Measurements from ENCODE around the gene MRGPRE.

Gene MRGPRE

DNA sequence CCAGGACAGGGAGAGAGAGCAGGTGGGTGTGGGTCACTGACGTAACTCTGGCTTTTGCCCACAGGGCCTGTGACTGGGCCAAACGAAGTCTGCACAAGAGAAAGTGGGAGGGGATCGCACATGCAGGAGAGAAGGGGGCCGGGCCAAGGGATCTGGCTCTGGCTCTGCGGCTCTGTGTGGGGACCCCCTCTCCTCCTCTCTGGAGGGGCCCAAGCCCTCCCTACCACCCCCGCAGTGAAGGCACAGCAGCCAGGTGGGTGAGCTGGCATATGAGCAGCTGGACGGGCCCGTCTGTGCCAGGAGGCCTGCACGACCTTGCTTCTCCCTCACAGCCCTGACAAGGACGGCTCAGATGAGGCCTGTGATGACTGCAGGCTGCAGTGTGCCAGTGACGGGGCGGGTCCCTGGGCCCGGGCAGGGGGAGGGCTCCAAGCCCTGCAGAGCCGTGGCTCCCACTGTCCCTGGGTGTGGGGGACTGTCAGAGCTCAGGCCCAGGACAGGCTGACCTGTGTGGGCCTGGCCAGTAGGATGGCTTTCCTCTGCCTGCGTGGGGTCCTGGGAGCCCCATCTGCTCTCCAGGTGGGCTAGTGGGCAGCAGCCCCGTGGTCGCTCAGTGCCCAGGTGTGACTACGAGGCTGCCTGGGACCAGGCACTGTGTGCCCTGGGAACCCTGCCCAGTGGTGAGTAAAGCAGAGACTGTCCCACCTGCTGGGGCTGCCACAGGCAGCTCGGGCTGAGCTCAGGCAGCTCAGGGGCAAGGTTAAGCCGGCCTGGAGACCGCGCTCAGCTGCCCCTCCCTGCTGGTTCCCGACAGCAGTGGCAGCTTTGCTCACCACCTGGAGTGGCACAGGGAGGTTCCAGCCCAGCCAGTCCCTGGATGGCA lies 35.8 kb downstream of the MRGPRE start:
- no peak for DNase-seq

DNA sequence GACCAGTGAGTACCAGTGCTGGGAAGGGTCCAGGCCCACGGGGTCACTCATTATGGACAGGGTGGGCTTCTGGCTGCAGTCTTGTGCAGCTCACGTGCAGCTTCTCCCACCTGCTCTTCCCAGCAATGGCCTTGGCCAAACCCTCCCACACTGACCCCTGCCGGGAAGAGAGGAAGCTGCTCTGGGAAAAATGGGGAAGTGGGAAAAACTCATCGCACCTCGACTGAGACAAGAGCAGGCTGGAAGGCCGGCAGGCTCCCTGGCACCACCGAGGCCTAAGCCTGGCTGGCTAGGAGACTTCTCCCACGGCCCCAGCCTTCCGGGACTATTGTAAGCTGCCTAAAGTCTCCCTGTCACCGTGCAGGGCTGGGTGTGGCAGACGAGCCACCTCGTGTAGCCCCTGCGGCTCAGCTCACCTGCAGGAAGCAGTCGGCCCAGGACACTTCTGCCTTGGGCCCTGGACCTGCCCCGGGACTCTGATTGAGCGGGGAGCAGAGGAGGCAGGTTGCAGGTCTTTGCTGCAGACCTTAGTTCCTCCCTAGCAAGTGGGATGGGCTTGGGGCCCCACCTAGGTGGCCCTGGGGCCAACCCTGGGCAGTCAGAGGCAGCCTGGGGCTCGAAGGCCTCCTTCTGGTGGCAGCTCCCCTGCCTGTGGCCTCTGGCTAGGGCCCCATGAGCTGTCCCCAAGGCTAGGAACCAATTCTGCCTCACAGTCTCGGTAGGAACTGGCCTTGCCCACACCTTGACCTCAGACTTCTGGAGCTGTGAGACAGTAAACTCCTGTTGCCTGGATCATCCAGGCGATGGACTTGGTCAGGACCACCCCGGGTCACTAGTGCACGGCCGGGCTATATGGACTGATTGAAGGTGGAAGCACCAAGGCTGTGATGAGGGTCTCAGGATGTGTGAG lies 36.7 kb downstream of the MRGPRE start:
- DNase-seq, result no peak

DNA sequence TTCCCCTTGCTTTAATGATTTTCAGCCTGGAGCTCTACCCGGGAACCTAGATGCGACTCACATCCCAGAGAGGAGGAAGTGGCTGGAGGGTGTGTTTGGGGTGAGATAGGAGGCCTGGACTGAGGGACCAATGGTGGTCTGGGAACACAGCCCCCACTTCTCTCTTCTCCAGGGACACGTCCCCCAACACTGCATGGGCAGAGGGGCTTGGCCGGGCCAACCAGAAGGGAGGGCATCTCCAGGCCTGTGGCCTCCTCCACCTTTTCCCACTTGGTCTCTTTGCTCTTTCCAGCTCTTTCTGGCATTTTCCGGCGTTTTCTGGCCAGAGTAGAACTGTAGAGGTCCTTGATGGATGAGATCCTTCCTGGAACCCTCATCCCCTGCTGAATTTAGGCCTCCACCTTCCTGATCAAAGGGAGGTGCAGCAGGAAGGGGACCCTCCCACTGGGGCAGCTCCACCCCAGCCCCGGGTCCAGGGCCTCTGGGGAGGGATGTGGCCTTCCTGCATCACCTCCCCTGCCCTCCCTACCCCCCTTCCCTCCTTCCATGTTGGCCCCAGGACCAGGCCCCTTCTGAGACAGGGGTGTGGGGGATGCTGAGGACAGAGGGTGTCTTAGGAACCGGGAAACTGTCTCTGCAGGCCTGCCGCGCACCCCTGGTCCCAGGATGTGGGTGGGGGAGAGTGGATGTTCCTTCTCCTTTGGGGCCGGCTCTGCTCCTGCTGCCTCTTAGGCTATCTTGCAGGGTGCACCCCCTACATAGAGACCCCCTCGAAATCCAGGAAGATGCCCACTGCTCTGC lies 38.0 kb downstream of the MRGPRE start:
- DNase-seq, result no peak

DNA sequence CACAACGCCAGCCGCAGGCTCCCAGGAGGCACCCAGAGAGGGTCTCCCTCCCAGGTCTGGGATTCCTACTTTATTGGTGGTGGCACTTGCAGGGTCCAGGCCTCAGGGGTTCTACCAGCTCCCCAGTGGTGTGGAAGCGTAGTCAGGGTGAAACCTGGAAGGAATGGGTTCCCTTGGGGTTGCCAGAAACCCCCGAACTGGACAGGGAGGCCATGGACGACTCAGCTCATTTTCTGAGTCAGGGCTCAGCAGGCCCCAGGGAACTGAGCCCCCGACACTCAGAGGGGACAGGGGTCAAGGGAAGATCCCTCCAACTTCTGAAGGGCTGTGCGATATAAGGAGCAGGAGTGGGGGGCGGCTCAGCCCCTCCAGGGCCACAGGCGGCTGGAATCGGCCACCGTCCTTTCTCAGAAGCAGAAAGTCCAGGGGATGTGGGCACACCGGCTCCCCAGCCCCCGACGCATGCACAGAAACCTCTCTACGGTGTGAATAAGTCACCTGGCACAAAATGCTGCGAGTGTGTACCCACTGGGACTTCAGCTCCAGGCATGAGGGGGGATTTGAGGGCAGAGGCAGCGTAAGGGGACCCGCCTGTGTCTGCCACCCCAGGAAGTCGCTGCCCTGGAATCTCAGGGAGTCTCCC lies 38.7 kb downstream of the MRGPRE start:
- DNase-seq, result no peak

DNA sequence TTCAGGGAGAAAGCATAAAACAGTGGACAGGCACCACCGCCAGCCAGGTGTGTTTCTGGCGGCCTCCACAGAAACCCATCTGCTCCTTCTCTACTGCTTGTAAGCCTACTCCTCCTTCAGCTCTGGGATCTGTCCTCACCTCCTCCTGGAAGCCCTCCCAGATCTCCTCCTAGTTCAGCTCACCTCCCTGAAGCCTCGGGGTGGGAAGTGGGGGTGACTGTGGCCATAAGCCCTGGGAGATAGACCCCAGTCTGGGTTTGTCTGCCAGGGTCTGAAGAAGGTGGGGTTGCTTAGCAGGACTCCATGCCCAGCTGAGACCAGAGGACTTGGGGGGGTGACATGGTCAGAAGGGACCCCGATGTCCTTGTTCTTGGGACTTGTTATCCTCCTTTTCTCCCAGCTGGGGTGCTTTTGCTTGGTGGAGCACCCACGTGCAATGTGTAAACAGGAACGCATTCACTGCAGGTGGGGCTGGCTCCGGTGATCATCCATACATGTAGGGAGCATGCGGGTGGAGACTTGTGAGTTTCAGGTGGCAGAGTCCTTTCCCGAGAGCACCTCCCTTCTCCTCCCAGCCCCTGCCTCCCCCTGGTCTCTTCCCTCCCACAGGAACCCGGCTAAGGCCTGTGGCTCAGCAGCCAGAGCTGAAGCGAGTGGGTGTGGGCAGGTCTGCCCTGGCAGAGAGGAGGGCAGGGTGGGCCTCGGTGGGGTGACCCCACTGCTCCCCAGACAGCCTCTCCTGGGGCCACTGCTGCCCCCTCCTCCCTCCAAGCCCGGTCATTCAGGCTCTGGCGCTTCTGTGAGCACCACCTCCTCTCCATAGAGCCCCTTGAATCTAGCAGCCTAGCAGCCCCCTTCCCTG lies 39.5 kb downstream of the MRGPRE start:
- no peak for DNase-seq

DNA sequence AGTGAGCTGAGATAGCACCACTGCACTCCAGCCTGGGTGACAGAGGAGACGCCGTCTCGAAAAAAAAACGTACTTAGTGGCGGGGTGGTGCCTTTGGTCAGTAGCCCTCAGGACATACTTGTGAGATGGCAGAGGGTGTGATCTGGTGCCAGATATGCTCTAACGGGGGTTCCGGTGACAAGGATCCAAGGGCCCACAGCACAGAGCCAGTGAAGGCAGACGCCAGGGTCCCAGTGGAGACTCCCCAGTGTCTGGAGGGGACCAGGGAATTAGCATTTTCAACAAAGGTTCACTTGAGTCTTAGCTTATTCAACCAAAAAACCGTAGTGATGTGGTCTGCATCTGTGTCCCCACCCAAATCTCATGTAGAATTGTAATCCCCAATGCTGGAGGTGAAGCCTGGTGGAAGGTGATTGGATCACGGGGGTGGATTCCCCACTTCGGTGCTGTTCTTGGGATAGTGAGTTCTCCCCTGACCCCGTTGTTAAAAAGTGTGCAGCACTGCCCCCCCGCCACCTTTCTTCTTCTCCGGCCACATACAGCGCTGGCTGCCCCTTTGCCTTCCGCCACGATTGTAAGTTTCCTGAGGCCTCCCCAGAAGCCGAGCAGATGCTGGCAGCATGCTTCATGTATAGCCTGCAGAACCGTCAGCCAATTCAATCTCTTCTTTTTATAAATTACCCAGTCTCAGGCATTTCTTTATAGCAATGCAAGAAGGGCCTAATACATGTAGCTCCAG lies 40.5 kb downstream of the MRGPRE start:
- no peak for DNase-seq

DNA sequence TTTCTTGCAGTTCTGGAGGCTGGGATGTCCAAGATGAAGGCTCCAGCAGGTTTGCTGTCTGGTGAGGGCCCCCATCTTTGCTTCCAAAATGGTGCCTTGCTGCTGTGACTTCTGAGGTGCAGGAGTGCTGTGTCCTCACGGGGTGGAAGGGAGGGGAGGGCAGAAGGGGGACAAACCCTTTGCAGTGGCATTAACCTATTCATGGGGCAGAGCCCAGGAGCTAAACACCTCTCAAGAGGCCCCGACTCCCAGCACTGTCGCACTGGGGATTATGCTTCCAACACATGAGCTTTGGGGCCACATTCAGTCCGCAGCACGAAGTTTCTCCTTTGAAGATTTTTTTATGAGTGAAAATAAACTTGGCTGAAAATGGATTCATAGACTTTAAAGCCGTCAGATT lies 41.6 kb downstream of the MRGPRE start:
- DNase-seq, result no peak

DNA sequence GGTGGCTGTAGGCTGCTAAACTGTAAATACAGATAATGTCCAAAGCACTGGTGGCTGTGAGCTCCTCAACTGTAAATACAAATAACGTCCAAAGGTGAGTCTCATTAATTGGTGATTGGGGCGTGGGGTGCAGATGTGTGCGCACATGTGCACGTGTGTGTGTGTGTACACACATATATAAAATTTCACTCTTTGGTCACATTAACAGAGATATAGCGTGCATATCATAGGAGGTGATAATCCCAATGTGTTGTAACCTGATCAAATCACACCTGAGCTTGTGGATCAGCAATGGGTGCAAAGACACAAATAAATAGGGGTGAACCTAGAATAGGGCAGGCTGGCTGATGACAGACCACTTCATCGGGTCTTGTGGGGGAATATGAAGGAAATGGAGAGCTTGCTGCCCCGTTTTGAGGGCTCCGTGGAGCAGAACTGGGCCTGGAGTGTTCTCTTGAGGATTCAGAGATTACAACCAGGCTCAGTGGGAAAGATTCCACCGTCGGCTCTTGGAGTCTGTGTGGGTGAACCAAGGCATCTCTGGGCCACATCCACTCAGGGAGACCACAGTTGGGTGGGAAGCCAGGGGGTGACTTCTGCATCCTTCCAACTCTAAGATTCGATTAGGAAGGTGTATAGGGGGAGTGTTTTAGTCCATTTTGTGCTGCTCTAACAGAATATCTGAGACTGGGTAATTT lies 42.2 kb downstream of the MRGPRE start:
- no peak for DNase-seq

DNA sequence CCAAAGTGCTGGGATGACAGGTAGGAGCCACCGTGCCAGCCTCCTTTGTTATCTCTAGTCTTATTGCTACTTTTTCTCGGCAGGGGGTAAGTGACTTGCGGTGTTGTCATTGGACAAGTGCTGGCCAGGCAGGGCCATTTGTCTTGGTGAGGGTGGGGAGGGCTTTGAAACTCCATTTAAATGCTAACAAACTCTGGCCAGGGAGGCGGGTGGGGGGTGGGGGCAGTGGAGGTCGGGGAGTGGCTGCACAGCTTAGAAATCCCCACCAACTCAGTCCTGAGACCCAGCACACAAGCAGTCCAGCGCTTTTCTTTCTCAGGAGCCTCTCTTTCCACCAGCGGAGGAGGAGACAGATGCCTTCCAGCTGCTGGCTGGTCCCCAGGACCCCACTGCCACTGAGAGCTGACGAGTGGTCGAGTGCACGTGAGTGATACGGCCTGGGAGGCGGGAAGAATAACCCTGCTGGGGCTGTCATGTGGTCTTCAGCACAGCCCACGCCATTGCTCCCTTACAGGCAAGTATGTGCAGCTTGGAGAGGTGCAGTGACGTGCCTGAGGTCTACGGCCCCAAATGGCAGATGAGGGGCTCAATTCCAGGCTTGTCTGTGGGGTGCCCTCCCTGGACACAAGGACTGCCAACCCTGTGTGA lies 42.9 kb downstream of the MRGPRE start:
- no peak for DNase-seq

DNA sequence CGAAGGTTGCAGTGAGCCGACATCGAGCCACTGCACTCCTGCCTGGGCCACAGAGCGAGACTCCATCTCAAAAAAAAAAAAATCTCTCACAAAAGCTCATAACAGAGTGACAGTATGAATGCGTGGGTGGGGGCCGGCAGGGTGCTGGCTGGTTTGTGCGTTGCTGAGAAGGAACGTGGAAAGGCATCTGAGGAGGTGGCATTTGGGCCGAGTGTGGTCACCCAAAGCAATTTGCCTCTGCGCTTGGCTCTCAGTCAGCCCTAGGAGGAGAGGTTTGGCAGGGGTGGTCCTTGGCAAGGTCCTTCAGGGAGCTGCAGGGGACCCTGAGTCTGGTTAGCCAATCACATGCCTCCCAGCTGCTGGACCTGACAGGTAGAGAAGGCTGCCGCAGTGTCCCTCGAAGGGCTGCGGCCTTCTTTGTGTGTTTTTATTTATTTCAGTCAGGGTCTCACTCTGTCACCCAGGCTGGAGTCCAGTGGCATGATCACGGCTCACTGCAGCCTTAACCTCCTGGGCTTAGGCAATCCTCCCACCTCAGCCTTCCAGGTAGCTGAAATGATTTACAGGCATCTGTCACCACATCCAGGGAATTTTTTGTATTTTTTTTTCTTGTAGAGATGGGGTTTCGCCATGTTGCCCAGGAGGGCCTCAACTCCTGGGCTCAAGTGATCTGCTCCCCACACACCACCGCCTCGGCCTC lies 43.6 kb downstream of the MRGPRE start:
- DNase-seq, result no peak

DNA sequence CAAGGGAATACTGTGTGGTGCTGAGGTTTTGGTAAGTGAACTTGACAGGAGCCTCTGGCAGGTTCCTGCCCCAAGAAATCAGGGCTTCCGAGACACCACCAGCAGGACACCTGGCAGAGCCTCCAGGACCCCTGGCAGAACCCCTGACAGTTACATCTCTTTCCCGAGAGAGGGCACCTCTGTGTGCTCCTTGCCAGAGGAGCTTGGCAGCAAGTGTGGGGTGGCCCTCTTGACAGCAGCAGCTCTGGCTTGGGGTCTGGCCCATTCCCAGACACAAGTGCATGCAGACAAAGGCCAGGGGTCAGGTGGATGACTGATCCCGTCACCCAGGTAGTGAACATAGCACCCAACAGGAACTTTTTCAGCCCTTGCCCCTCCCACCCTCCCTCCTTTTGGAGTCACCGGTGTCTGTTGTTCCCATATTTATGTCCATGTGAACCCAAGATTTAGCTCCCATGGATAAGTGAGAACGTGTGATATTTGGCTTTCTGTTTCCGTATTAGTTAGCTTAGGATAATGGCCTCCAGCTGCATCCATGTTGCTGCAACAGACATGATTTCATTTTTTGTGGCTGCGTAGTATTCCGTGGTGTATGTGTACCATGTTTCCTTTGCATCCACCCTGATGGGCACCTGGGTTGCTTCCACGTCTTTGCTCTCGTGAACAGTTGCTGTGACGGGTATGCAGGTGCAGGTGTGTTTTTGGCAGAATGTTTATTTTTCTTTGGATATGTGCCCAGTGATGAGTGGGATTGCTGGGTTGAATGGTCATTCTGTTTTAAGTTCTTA lies 45.9 kb downstream of the MRGPRE start:
- no peak for DNase-seq

DNA sequence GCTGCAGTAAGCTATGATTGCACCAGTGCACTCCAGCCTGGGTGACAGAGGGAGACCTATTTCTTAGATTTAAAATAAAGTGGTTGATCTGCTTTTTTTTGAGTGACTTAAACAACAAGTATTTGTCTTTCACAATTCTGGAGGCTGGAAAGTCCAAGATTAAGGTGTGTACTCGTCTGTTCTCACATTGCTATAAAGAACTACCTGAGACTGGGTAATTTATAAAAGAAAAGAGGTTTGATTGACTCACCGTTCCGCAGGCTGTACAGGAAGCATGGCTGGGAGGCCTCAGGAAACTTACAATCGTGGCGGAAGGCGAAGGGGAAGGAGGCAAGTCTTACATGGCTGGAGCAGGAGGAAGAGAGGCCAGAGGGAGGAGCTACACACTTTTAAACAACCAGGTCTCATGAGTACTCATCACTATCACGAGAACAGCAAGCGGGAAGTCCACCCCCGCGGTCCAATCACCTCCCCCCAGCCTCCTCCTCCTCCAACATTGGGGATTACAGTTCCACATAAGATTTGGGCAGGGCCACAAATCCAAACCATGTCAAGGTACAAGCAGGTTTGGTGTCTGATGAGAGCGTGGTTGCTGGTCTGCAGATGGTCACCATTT lies 47.4 kb downstream of the MRGPRE start:
- DNase-seq, result no peak

DNA sequence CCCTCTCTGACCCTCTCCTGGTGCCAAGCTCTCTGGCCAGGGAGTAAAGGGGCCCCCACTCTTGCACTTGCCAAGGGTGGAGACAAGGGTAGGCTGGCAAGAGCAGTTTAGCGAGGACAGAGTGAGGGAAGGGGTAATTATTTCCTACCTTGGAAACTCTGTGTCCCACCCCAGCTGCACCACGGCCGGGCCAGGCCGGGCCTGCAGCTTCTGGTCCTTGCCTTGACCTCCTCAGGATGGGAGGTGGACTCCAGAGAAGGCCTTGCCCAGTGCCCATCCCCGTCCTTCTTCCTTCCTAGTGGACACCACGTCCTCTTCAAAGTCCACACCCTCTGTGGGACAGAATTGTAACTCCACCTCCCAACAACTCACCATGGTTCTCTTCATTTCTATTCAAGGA lies 48.7 kb downstream of the MRGPRE start:
- no peak for DNase-seq

DNA sequence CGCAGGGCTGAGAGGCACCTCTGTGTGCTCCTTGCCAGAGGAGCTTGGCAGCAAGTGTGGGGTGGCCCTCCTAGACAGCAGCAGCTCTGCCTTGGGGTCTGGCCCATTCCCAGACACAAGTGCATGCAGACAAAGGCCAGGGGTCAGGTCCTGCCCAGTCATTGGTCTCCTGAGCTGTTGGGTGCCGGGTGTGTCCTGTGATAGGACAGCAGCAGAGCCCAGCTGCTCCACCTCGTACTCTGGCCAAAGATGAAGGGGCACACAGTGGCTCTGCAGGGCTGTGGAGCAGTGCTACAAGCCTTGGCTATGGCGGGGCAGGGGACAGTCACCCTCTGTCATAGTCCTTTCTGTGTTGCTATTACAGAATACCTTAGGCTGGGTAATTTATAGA lies 49.8 kb downstream of the MRGPRE start:
- no peak for DNase-seq

DNA sequence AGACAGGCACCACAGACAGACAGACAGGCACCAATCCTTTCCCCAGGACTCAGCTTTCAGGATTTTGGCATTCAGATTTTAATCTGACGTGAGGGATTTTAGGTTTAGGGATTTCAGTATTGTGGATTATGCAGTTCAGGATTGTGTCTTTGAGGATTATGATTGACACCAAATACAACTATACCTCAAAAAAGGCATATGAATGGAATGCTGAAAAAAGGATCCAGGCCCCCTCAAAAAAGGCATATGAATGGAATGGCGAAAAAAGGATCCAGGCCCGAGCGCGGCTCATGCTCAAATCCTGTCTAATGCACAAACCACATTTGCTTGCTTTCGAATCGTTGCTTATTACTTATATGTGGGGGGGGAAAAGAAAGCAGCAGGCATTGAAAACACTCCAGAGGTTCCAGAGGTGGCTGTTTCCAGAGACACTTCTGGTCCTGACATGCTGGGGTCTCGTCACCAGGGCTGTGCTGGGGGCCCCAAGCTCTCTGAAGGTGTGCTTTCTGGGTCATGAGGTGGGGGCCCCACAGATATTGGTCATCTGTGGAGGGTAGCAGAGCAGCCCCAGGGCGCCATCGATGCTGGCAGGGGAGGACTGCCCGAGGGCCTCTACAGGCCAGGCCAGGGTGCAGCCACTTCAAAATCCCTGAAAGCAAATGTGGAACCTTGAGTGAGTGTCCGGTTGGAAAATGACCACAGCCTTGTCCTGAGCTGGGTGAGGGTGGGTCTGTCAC lies 50.3 kb downstream of the MRGPRE start:
- DNase-seq, result no peak

DNA sequence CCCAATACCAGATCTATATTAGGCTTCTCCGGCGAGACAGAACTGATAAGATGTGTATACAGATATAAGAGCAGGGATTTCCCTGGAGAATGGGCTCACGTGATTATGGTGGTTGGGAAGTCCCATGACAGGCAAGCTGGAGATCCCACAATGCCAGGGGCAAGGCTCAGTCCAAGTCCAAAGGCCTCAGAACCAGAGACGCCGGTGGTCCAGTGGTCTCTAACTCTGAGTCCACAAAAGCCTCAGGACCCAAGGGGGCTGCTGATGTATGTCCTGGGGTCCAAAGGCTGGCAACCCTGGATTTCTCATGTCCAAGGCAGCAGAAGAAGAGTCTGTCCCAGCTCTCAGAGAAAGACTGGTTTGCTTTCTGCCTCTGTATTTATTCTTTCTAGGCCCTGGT lies 51.3 kb downstream of the MRGPRE start:
- DNase-seq, result no peak

DNA sequence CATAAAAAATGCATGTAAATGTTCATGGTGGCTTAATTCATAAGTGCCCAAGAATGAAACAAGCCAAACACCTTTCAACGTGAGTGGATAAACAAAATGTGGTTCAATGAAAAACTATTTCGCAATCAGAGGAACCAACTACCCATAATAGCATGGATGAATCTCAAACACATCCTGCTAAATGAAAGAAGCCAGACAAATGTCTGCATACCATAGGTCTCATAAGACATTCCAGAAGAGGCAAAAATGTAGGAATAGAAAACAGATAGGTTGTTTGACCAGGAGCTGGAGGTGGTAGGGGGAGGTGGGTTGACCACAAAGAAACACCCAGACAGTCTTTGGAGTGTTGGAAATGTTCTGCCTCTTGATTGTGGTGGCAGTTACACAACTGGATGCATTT lies 53.9 kb downstream of the MRGPRE start:
- DNase-seq, result no peak

All from NCI-H1436 (cell line).